Measurements from ENCODE around the gene KIAA1586. TPM values are rescaled to one million over a fixed set of nuclear protein-coding genes. Genes with fewer than 3 reads are reported as not detected.

KIAA1586 gene
- total and polyA plus RNA-seq, 9 of the 15 experiments (the other 6 are each of a cell fraction or from before 2014, with no cell fraction given) = 23.4 to 43.6 (median 29.5) TPM

- TF ChIP-seq SMARCC2 (IDR thresholded peaks at IDR 0.05; ENCODE audit: low read depth) (no peak), FOXA1 (IDR thresholded peaks at IDR 0.05; ENCODE audit: borderline replicate concordance) (peak; percentile 37; the same call in 1 of the 2 replicates), ZNF695 (CRISPR knock-in tag; IDR thresholded peaks at IDR 0.05) (no peak), ZNF124 (CRISPR knock-in tag; IDR thresholded peaks at IDR 0.05) (no peak), STAT5B (CRISPR knock-in tag; IDR thresholded peaks at IDR 0.05) (no peak), NR4A1 (CRISPR knock-in tag; IDR thresholded peaks at IDR 0.05) (no peak), NR4A1 (tag; IDR thresholded peaks at IDR 0.05) (no peak), FOXA3 (CRISPR knock-in tag; conservative IDR thresholded peaks at IDR 0.05 in 1 of 2, IDR thresholded peaks at IDR 0.05 in 1 of 2) (peak; percentile 82 to 87; a peak in 3 of 4 replicates), CEBPG (CRISPR knock-in tag; IDR thresholded peaks at IDR 0.05) (no peak), CEBPG (tag; conservative IDR thresholded peaks at IDR 0.05 in 1 of 2, IDR thresholded peaks at IDR 0.05 in 1 of 2) (no peak), BRD4 (IDR thresholded peaks at IDR 0.05) (no peak)
Observed at GRCh38 chr6:57069920-57070331, 23.4 kb downstream of the KIAA1586 start (continued).

- intact Hi-C loops (cut with micrococcal nuclease) (no loop called here), in situ Hi-C loops (cut with MboI) (no loop called here)
- Histone ChIP-seq H3K4me3 (no peak overlapping the region), H3K4me2 (ENCODE audit: insufficient read depth, low read length) (no peak overlapping the region), H3K79me2 (ENCODE audit: control insufficient read depth, insufficient read depth, low read length) (no peaks in the 10 kb centered on the region), H3K9me1 (ENCODE audit: control insufficient read depth, insufficient read depth, low read length) (no peaks in the 10 kb centered on the region), H3K27ac (ENCODE audit: extremely low read depth, low read depth, low read length) (no peak overlapping the region), H3K36me3 (ENCODE audit: control insufficient read depth, insufficient read depth, low read length) (peaks cover 4% of the 10 kb centered on the region; the same call in 1 of the 3 replicates), H3K4me1 (replicated peaks in 1 of 2; ENCODE audit: control insufficient read depth in 2 of 2, insufficient read depth in 2 of 2, low read length in 2 of 2) (peaks cover 3 to 18% of the 10 kb centered on the region in 2 experiments; a peak in 3 of 5 replicates), H3K27me3 (ENCODE audit: control insufficient read depth in 2 of 2, insufficient read depth in 2 of 2, low read length in 2 of 2) (no peaks in the 10 kb centered on the region), H2AFZ (ENCODE audit: low read depth, low read length) (no peak overlapping the region), H3K9me3 (replicated peaks; ENCODE audit: control insufficient read depth, insufficient read depth, low read depth, low read length) (peaks cover 6% of the 10 kb centered on the region), H4K20me1 (replicated peaks; ENCODE audit: control insufficient read depth, insufficient read depth, low read length) (no peaks in the 10 kb centered on the region), H3K9ac (ENCODE audit: insufficient read depth in 1 of 2, low read depth in 2 of 2, low read length in 2 of 2) (no peak overlapping the region)
- BruUV-seq (replicated peaks) = no TSS peak
- no peak for ATAC-seq
- FAIRE-seq = no peak
- no peak for DNase-seq (ENCODE audit: extremely low read depth in 1 of 4, low spot score in 3 of 4)
- WGBS (ENCODE audit: insufficient coverage, low coverage, missing lambda C conversion rate) = 54% methylated on average over 3 of the region's 3 CpGs
- POLR2A ChIA-PET = interaction anchor here (0.8 to 1.3 kb wide), 2 partner anchors 14 to 23 kb away, joined by 3 to 4 read pairs; no protein-coding TSS in a partner anchor
- CTCF ChIA-PET (ENCODE audit: low intra/inter-chr PET ratio) = no interaction called here
- TF ChIP-seq, protein P1, sequence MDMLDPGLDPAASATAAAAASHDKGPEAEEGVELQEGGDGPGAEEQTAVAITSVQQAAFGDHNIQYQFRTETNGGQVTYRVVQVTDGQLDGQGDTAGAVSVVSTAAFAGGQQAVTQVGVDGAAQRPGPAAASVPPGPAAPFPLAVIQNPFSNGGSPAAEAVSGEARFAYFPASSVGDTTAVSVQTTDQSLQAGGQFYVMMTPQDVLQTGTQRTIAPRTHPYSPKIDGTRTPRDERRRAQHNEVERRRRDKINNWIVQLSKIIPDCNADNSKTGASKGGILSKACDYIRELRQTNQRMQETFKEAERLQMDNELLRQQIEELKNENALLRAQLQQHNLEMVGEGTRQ (CRISPR knock-in tag; IDR thresholded peaks at IDR 0.05) = no peak
- TF ChIP-seq ATF1 (CRISPR knock-in tag; IDR thresholded peaks at IDR 0.05) = no peak
- peak; percentile 52 for TF ChIP-seq ATF1 (tag; IDR thresholded peaks at IDR 0.05)
- TF ChIP-seq MCM3 (IDR thresholded peaks at IDR 0.05) = no peak
- 0 out of 2 replicates have a peak, but pooled peaks have one; percentile 15 for TF ChIP-seq ARID1B (IDR thresholded peaks at IDR 0.05)
- TF ChIP-seq ZBTB34 (CRISPR knock-in tag; IDR thresholded peaks at IDR 0.05) = no peak
- no peak for TF ChIP-seq NR2F6 (CRISPR knock-in tag; IDR thresholded peaks at IDR 0.05)
- TF ChIP-seq DMBX1 (CRISPR knock-in tag; IDR thresholded peaks at IDR 0.05; ENCODE audit: borderline replicate concordance) = no peak
- TF ChIP-seq RAD21 (CRISPR knock-in tag; conservative IDR thresholded peaks at IDR 0.05 in 1 of 2, IDR thresholded peaks at IDR 0.05 in 1 of 2) = no peak
- no peak for TF ChIP-seq BRF1 (IDR thresholded peaks at IDR 0.05; ENCODE audit: borderline replicate concordance, extremely low read depth, insufficient read length)
- no peak for TF ChIP-seq MTA1 (IDR thresholded peaks at IDR 0.05; ENCODE audit: borderline replicate concordance)
- no peak for TF ChIP-seq NCOA4 (IDR thresholded peaks at IDR 0.05; ENCODE audit: partially characterized antibody)
- TF ChIP-seq ZNF184 (CRISPR knock-in tag; IDR thresholded peaks at IDR 0.05) = no peak
Observed at GRCh38 chr6:57072108-57072507, 25.6 kb downstream of the KIAA1586 start.
